ENCODE measurements around the gene LPAR1. TPM values are rescaled to one million over a fixed set of nuclear protein-coding genes. Genes with fewer than 3 reads are reported as not detected.

LPAR1 gene
- total RNA-seq, 2 donors from 2014 or later, result 25.7 to 28.0 TPM

DNA sequence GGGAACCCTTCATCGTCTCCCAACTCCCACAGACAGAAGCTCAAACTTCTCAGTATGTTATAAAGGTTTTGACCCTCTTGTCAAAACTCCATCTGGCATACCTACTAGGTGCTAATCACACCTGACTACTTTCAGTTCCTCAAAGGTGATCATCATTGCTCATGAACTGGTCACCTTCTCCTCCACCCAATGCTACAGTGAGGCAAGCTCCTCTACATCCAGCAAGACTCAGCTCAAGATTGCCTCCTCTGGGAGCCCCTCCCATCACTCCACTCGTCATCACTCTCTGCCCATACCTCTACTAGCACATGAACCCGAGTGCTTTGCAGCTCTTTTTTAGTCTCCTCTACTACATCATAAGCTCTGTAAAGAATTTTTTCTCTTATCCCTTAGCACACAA lies 102.4 kb downstream of the LPAR1 start:
- no peak for ATAC-seq
- intact Hi-C loops (cut with DNase I, micrococcal nuclease), result no loop called here
- no peak for DNase-seq

GRCh38 chr9:110933350-110934001 lies 104.8 kb downstream of the LPAR1 start:
- intact Hi-C loops (cut with DNase I, micrococcal nuclease), result no loop called here
- DNase-seq (no peak), ATAC-seq (no peak)

DNA sequence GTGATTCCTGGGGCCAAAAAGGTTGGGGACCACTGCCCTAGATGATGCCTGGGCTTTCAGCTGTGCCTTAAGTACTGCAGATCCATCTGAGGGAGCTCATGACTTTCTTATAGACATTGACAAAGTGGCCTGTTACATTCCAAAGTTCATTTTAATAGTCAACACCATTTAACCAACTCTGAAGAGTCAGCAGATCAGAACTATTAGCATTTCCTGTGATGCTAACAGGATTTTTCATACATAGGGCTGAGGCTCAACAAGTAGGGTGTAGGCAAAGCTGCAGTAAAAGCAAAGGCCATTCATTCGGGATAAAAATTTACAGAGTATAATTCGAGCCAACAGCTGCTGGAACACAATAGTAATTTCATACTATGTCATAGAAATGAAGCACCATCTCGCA lies 105.4 kb downstream of the LPAR1 start:
- intact Hi-C loops (cut with DNase I, micrococcal nuclease), result no loop called here
- DNase-seq, result no peak
- ATAC-seq, result peak; percentile 59

DNA sequence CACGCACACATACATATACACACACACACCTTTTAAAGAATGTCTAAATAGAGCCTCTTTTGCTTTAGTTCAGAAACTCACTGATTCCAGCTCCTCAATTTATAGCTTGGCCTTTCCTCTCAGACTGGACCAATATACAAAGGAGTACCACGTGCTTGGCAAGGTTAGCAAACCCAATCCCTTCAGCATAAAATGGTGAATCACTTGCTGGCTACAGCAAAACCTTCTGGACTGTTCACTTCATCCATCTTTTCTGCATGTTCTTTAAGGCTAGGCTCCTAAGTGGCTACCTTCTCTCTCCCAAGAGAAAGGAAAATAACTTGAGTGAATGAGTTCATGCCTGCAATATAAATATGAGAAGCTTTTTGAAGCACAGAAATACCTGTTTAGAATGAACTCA lies 109.7 kb downstream of the LPAR1 start:
- DNase-seq (no peak), ATAC-seq (no peak)
- intact Hi-C loops (cut with DNase I, micrococcal nuclease), result no loop called here

GRCh38 chr9:110926828-110927487 lies 111.3 kb downstream of the LPAR1 start:
- ATAC-seq (peak; percentile 64), DNase-seq (peak in 1 of 2 donors; percentile 29)
- intact Hi-C loops (cut with DNase I, micrococcal nuclease), result no loop called here

GRCh38 chr9:110923601-110924000 lies 114.7 kb downstream of the LPAR1 start:
- DNase-seq (no peak), ATAC-seq (no peak)
- intact Hi-C loops (cut with DNase I, micrococcal nuclease), result no loop called here

DNA sequence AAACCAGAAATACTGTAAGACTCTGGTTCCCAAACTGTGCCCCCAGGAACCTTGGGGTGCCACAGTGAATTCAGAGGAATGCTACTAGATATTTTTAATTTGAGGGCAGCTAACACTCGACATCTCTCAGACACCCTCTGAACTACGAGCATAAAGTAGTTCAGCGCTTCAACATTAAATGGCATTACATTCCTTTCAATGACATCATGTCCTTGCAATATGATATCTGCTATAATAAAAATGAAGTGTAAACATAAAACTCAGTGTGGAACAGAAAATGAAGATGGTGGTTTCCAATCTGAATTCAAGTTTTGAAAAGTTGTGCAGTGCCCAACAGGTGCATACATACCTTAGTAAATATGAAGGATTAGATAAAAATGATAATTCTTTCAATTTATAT lies 116.1 kb downstream of the LPAR1 start:
- intact Hi-C loops (cut with DNase I, micrococcal nuclease), result no loop called here
- ATAC-seq, result no peak

GRCh38 chr9:110921705-110922104 lies 116.6 kb downstream of the LPAR1 start:
- intact Hi-C loops (cut with DNase I, micrococcal nuclease), result no loop called here
- ATAC-seq (no peak), DNase-seq (no peak)

More for the DNA sequence above, 116.1 kb downstream of the LPAR1 start:
- DNase-seq, result no peak

- ATAC-seq, result peak; percentile 53
- no peak for DNase-seq
- intact Hi-C loops (cut with DNase I, micrococcal nuclease), result no loop called here
These were observed 118.7 kb downstream of the LPAR1 start for GRCh38 chr9:110919609-110920008.

DNA sequence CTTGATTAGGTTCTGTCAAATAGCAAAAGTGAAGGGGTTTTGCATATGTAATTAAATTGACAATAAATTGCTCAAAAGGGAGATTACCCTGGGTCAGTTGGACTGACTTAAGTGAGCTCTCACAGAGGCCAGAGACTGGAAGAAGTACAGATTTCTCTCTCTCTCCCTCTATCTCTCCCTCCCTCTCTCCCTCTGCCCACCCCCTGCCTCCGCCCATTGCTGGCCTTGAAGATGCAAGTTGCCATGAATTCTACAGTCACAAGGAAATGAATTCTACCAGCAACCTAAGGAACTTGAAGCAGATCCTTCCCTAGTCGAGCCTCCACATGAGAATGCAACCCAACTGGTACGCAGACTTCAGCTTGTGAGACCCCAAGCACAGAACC lies 119.2 kb downstream of the LPAR1 start:
- DNase-seq (no peak), ATAC-seq (no peak)
- intact Hi-C loops (cut with DNase I, micrococcal nuclease), result no loop called here

DNA sequence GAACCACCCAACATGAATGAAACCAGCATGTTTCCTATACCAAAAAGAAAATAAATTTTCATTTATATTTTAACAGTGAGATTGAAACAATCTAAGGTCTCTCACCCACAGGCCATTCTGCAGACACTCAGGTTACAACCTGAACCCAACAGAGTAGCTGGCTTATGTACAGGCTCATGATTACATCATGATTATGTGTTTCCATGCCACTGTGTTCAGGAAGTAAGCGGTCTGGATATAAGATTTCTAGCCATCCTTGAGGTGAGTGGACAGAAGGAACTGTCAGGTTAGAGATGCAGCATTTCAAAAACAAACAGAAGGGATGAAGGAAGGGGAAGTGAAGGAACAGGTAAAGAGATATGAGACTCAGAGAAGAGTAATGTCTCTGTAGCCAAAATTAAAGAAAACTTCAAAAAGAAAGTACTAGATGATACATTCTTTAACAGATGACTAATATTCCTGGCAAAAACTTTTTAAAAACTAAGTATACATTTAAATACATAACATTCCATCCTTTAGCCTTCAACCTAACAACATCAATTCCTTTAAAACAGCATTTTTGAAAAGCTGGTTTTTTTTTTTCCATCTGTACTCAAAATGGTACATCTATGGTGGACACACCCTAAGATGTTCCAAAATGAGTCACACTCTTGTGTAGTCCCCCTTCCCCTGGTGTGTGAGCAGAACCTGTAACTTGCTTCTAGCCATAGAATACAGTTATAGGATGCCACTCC lies 119.8 kb downstream of the LPAR1 start:
- no peak for DNase-seq
- intact Hi-C loops (cut with DNase I, micrococcal nuclease), result no loop called here
- no peak for ATAC-seq

DNA sequence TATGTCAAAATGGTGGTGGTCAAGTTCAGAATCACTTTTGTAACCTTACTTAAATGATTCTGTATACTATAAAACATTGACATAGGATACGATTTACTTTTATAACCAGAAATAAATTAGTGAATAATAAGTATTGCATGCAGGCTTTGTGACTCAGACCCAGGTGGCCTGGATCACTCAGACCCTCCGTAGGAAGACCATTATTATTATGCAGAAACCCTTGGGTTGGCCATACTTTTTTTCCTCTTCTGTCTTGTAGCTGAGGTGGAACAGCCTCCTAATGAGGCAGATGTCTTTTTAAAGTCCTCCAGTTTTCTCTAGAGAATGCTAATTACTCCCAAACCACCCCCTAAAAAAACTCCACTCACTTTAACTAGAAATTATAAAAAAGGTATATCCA lies 121.9 kb downstream of the LPAR1 start:
- DNase-seq (no peak), ATAC-seq (no peak)
- intact Hi-C loops (cut with DNase I, micrococcal nuclease), result no loop called here

GRCh38 chr9:110912419-110913291 lies 125.6 kb downstream of the LPAR1 start:
- ATAC-seq (no peak), DNase-seq (no peak)
- intact Hi-C loops (cut with DNase I, micrococcal nuclease), result no loop called here

DNA sequence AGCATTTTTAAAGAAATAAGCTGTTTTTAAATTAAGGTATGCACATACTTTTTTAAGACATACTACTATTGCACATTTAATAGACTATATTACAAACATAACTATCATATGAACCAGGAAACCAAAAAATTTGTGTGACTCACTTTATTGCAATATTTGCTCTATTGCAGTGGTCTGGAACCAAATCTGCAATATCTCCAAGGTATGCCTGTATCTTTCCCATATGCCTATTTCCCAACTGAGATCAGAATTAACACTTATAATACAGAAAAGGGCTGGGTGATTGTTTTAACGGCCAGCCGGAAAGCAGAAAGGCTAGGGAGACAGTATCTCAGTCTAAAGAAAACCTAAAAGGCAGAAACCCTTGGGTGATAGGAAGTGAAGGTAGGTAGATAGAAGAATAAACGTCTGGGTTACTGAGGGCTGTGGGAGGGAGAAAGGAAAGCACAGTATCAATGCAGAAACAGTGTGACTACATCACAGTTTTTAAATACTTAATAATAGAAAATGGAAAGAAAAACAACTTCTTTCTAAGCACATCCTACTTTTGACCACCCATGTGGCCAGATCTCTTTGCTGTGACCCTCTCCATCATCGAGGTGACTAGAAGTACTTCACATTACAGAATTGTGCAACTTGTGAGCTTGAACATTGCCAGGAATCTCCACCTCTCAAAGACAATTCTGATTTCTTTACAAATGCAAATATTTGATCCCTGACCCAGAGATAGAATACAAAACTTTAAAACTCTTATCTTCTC lies 126.4 kb downstream of the LPAR1 start:
- intact Hi-C loops (cut with DNase I, micrococcal nuclease), result no loop called here
- DNase-seq, result no peak
- no peak for ATAC-seq

- intact Hi-C loops (cut with DNase I, micrococcal nuclease), result no loop called here
- DNase-seq (no peak), ATAC-seq (no peak)
These were observed 129.4 kb downstream of the LPAR1 start for GRCh38 chr9:110908894-110909293.

DNA sequence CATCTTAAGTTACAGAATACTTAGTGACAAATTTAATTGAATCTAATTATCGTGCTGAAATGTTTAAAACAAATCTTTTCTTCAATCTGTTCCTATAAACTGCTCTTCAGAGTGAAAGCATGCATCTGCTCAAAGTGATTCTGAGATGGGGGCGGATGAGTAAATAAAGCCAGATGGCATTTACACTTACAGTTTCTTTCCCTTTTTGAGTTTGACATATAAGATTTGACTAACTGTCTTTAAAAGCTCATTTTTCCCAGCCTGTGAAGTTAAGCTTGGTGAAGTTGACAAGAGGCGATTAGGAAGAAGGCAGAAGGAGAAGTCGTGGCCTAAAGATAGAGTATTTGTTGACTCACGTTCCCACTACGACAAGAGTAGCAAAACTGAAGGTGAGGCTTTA lies 137.4 kb downstream of the LPAR1 start:
- intact Hi-C loops (cut with DNase I, micrococcal nuclease), result no loop called here
- ATAC-seq (no peak), DNase-seq (no peak)

GRCh38 chr9:110900456-110900855 lies 137.8 kb downstream of the LPAR1 start:
- intact Hi-C loops (cut with DNase I, micrococcal nuclease), result no loop called here
- ATAC-seq (no peak), DNase-seq (no peak)

DNA sequence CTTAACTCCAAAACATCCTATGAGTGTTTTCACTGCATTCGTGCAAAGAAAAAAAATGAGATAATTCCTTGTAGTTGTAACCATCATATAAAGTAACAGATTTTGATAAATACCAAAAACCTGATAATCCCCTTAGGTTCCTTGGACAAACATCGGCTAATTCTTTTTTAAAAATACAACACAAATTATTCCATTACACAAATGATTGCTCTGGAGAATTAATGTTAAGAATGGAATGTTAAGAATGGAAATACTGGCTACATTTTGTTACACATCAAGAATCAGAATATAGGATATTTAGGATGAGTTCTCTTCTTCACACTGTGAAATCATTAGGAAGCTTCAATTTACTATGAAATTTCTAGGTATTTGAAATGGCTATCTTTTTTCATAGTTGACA lies 139.4 kb downstream of the LPAR1 start:
- ATAC-seq (no peak), DNase-seq (no peak)
- intact Hi-C loops (cut with DNase I, micrococcal nuclease), result no loop called here

DNA sequence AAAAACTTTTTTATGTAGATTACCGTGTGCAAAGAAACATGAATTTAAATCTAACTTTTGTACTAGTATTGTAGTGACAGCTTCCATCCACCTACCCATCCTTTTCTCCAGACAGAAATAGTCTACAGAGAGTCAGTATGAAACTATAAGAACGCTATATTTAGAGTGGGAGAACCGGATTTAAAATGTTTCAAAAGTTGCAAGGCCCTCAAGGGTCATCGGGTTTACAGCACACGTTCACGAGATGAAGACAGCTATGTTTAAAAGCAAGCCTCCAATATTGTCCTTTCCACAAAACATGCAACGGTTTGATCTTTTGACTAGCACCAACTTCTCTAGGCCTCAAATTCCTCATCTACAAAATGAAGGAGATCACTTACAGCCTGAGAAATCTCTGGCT lies 139.9 kb downstream of the LPAR1 start:
- intact Hi-C loops (cut with DNase I, micrococcal nuclease), result no loop called here
- ATAC-seq, result no peak
- DNase-seq, result no peak
